K562 (cell line): Measurements from ENCODE around the gene ACBD3. TPM values are rescaled to one million over a fixed set of nuclear protein-coding genes. Genes with fewer than 3 reads are reported as not detected.

Experiments used
- ATAC-seq: fragments of 200-7000 bp; cut with Tn5 transposase; 3 replicates; pipeline ENCODE4 v1.9.1; 2020; ENCODE audit warnings: moderate library complexity
- BruUV-seq: library from RNA; stranded (reverse); fragments of 400-500 nt; replicated peaks from 2 replicates; lab custom pipeline; 2021; lab: Mats Ljungman, UMichigan
- CTCF ChIA-PET: fragments of 300-600 bp; formaldehyde crosslinking; extraction: SDS; loops from one replicate; lab custom pipeline; 2021; ENCODE audit warnings: low intra/inter-chr PET ratio; lab: Yijun Ruan, JAX
- POLR2A ChIA-PET: fragments of 300-600, 350-650 bp; sonication (Branson Sonifier 250); formaldehyde crosslinking; extraction: SDS; loops from one replicate; lab custom pipeline; 2021; ENCODE audit warnings: antibody characterized with exemption, inconsistent platforms; lab: Yijun Ruan, JAX
- DNase-seq, 4 experiments: peaks; one replicate each; pipeline versions ENCODE4 v3.0.0 to v3.0.0-alpha.2; 2011 to 2018; ENCODE audit warnings: low spot score in 3 of 4, mixed read lengths in 3 of 4; ENCODE audit errors: extremely low read depth in 1 of 4
- FAIRE-seq: peaks from 2 replicates; lab custom pipeline; 2011; peaks lifted over from hg19 to GRCh38; lab: Jason Lieb, UNC
- H2AFZ ChIP-seq: 2 replicates; pipeline ENCODE4 v1.6.0; 2011; ENCODE audit warnings: low read depth, low read length, control low read depth, inconsistent platforms
- H3K27ac ChIP-seq: fragments of 200-600 bp; 3 replicates; pipeline ENCODE4 v1.8.0; 2011; ENCODE audit warnings: low read depth, mild to moderate bottlenecking, control low read depth, inconsistent platforms, low read length, moderate library complexity, mixed read lengths; ENCODE audit errors: extremely low read depth
- H3K27me3 ChIP-seq, 2 experiments: fragments of 300-600 bp in 1 of 2; 2 replicates in 1 of 2; 3 replicates in 1 of 2; pipeline versions ENCODE4 v1.6.0 to v1.8.0; 2011; ENCODE audit warnings: inconsistent platforms in 2 of 2, low read length in 2 of 2, mild to moderate bottlenecking in 1 of 2, mixed read lengths in 1 of 2, moderate library complexity in 1 of 2; ENCODE audit not compliant: control insufficient read depth in 2 of 2, insufficient read depth in 2 of 2
- H3K36me3 ChIP-seq: fragments of 300-600 bp; 3 replicates; pipeline ENCODE4 v1.8.0; 2011; ENCODE audit warnings: mild to moderate bottlenecking, low read length, inconsistent platforms; ENCODE audit not compliant: control insufficient read depth, insufficient read depth
- H3K4me1 ChIP-seq, 2 experiments: fragments of 200-600 bp in 1 of 2; replicated peaks in 1 of 2; 2 replicates in 1 of 2; 3 replicates in 1 of 2; pipeline versions ENCODE4 v1.5.1 to v1.8.0; 2011; ENCODE audit warnings: inconsistent platforms in 2 of 2, low read length in 2 of 2, mild to moderate bottlenecking in 1 of 2, mixed read lengths in 1 of 2, moderate library complexity in 1 of 2; ENCODE audit not compliant: control insufficient read depth in 2 of 2, insufficient read depth in 2 of 2
- H3K4me2 ChIP-seq: 2 replicates; pipeline ENCODE4 v1.6.1; 2011; ENCODE audit warnings: low read length, control low read depth, inconsistent platforms, mixed read lengths; ENCODE audit not compliant: insufficient read depth
- H3K4me3 ChIP-seq: fragments of 200-600 bp; sonication (generic), shearing (Covaris generic); 2 replicates; pipeline ENCODE4 v1.5.1; 2016; ENCODE audit warnings: control low read depth, inconsistent platforms
- H3K79me2 ChIP-seq: fragments of 200-600 bp; 3 replicates; pipeline ENCODE4 v1.8.0; 2011; ENCODE audit warnings: low read length, inconsistent platforms; ENCODE audit not compliant: control insufficient read depth, insufficient read depth
- H3K9ac ChIP-seq, 2 experiments: 2 replicates each; pipeline versions ENCODE4 v1.6.0 to v1.6.1; 2011; ENCODE audit warnings: low read depth in 2 of 2, low read length in 2 of 2, control low read depth in 1 of 2, inconsistent platforms in 1 of 2, mild to moderate bottlenecking in 1 of 2, mixed read lengths in 1 of 2; ENCODE audit not compliant: insufficient read depth in 1 of 2
- H3K9me1 ChIP-seq: one replicate; pipeline ENCODE4 v1.6.0; 2011; ENCODE audit warnings: inconsistent platforms, mild to moderate bottlenecking, low read length, moderate library complexity; ENCODE audit not compliant: control insufficient read depth, insufficient read depth
- H3K9me3 ChIP-seq: replicated peaks from 2 replicates; pipeline ENCODE4 v1.5.1; 2011; ENCODE audit warnings: low read depth, low read length, inconsistent platforms; ENCODE audit not compliant: control insufficient read depth, insufficient read depth
- H4K20me1 ChIP-seq: replicated peaks from 2 replicates; pipeline ENCODE4 v1.6.1; 2011; ENCODE audit warnings: low read length, inconsistent platforms, mixed read lengths; ENCODE audit not compliant: control insufficient read depth, insufficient read depth
- ATF6 ChIP-seq: sonication (generic); formaldehyde crosslinking; IDR thresholded peaks from 2 replicates; pipeline ENCODE4 v1.4.0; 2020; ENCODE audit warnings: mild to moderate bottlenecking, missing genetic modification reagents
- ELK1 ChIP-seq: sonication (generic); formaldehyde crosslinking; IDR thresholded peaks from 2 replicates; pipeline ENCODE4 v1.8.1; 2022; ENCODE audit warnings: missing genetic modification reagents
- KAT8 ChIP-seq: fragments of 450-650 bp; IDR thresholded peaks from 2 replicates; pipeline ENCODE4 v1.6.1; 2016; ENCODE audit warnings: low read depth, mild to moderate bottlenecking
- NCOA6 ChIP-seq: fragments of 450-650 bp; IDR thresholded peaks from 2 replicates; pipeline ENCODE4 v1.6.1; 2017; ENCODE audit warnings: mild to moderate bottlenecking
- SRF ChIP-seq, 2 experiments: fragments of 250-450, 450-650 bp in 1 of 2; sonication (Bioruptor Pico) in 1 of 2; sonication (generic) in 1 of 2; formaldehyde crosslinking; IDR thresholded peaks; 2 replicates each; pipeline versions ENCODE4 v1.5.0 to v1.5.1; 2020 to 2022; ENCODE audit warnings: mild to moderate bottlenecking in 1 of 2, missing genetic modification reagents in 1 of 2
- STAG1 ChIP-seq: sonication (generic); formaldehyde crosslinking; IDR thresholded peaks from 2 replicates; pipeline ENCODE4 v1.5.0; 2020; ENCODE audit warnings: missing genetic modification reagents, borderline replicate concordance
- ZBTB12 ChIP-seq: fragments of 250-450 bp; sonication (Bioruptor Pico); IDR thresholded peaks from 2 replicates; pipeline ENCODE4 v1.4.0; 2020
- ZNF780A ChIP-seq: fragments of 250-450 bp; sonication (Bioruptor Pico); IDR thresholded peaks from 2 replicates; pipeline ENCODE4 v1.5.0; 2021; ENCODE audit warnings: mild to moderate bottlenecking
- WGBS: fragments of 100-300 bp; shearing (Covaris generic); methylation state at CpG from one replicate; pipeline ENCODE4 v1.1.6; 2016; ENCODE audit warnings: low coverage, mixed read lengths; ENCODE audit not compliant: insufficient coverage; ENCODE audit errors: missing lambda C conversion rate; 5-methylcytosine and 5-hydroxymethylcytosine counted together
- in situ Hi-C: fragments of 300-500 bp; cut with MboI; formaldehyde crosslinking; loops from 4 replicates; pipeline ENCODE4 v1.15.0; 2018; ENCODE audit warnings: inconsistent platforms, mixed read lengths
- intact Hi-C: fragments of 100-400 bp; cut with micrococcal nuclease; formaldehyde crosslinking; loops from 2 replicates; pipeline ENCODE4 v1.14.2; 2022
- polyA plus RNA-seq, 8 experiments: library from polyadenylated mRNA; depleted of rRNA in 4 of 8; stranded (reverse) in 5 of 8; unstranded in 3 of 8; fragments of >200 nt; fragmentation: Nextera tagmentation in 2 of 8; fragmentation: Illumina TruSeq in 1 of 8; extraction: Ambion mirVana in 2 of 8; extraction: Trizol in 1 of 8; gene quantifications; 2 replicates each; pipeline versions ENCODE4 v1.2.1 to v1.2.3, GENCODE V29; 2011 to 2014; ENCODE audit warnings: inconsistent platforms in 1 of 8, missing spikeins in 1 of 8
- total RNA-seq, 7 experiments: library from RNA; depleted of rRNA in 6 of 7; stranded (reverse); fragments of >200 nt in 6 of 7; fragmentation: Illumina TruSeq in 2 of 7; extraction: Trizol in 2 of 7; gene quantifications; 2 replicates each; pipeline versions ENCODE4 v1.2.1 to v1.2.3, GENCODE V29; 2011 to 2021; ENCODE audit warnings: low replicate concordance in 1 of 7

The ACBD3 gene
- total and polyA plus RNA-seq, 9 of the 15 experiments (the other 6 are each of a cell fraction or from before 2014, with no cell fraction given): 11.1 to 36.7 (median 26.9) TPM

GRCh38 chr1:226135059-226135651 lies 51.4 kb downstream of the ACBD3 start:
- ATAC-seq (peak; percentile 25), DNase-seq (no peak), FAIRE-seq (no peak)
- CTCF ChIA-PET: no interaction called here
- no peaks in the 10 kb centered on the region for H3K36me3 ChIP-seq
- peak overlapping the region in 1 of 2 experiments; percentile 76; a peak in 2 of 4 replicates for H3K9ac ChIP-seq
- 46% methylated on average over 21 of the region's 21 CpGs for WGBS
- no peak overlapping the region for H3K4me3 ChIP-seq
- no peaks in the 10 kb centered on the region for H3K9me3 ChIP-seq
- H3K4me2 ChIP-seq: no peak overlapping the region
- no peak overlapping the region for H3K27ac ChIP-seq
- peaks cover 7 to 29% of the 10 kb centered on the region in 2 experiments for H3K4me1 ChIP-seq
- peaks cover 4 to 10% of the 10 kb centered on the region in 2 experiments; a peak in 2 of 5 replicates for H3K27me3 ChIP-seq
- no TSS peak for BruUV-seq
- in situ Hi-C loops (no loop called here), intact Hi-C loops (no loop called here)
- H3K9me1 ChIP-seq: no peaks in the 10 kb centered on the region
- no peak overlapping the region; the same call in 1 of the 2 replicates for H2AFZ ChIP-seq
- no peak for TF ChIP-seq ZNF780A (CRISPR knock-in tag)
- TF ChIP-seq STAG1 (CRISPR knock-in tag): no peak
- TF ChIP-seq ZBTB12 (CRISPR knock-in tag): no peak
- TF ChIP-seq NCOA6: no peak
- no peak for TF ChIP-seq KAT8
- TF ChIP-seq ELK1 (CRISPR knock-in tag): 0 out of 2 replicates have a peak, but pooled peaks have one; percentile 58
- peak in 1 of 2 experiments; percentile 60; a peak in 1 of 4 replicates for TF ChIP-seq SRF (CRISPR knock-in tag; IDR thresholded peaks at IDR 0.05)
- TF ChIP-seq ATF6 (CRISPR knock-in tag): no peak
- H3K79me2 ChIP-seq: no peaks in the 10 kb centered on the region
- H4K20me1 ChIP-seq: no peaks in the 10 kb centered on the region; the same call in 1 of the 2 replicates
- POLR2A ChIA-PET: interaction anchor here (1.1 kb wide), 1 partner anchor 120 kb away, joined by 4 read pairs; no protein-coding TSS in a partner anchor
